Astrocyte (in vitro differentiated cells and primary cell): ENCODE results near the gene CDH23.

Experiments used
- CTCF ChIP-seq: IDR thresholded peaks from 2 replicates; pipeline ENCODE4 v1.5.1; 2011; ENCODE audit warnings: low read depth, mild to moderate bottlenecking, inconsistent platforms, low read length, moderate library complexity; ENCODE audit not compliant: insufficient read depth
- EZH2 ChIP-seq: IDR thresholded peaks from 2 replicates; pipeline ENCODE4 v1.6.1; 2012; ENCODE audit warnings: mild to moderate bottlenecking, low read length, inconsistent platforms; ENCODE audit not compliant: insufficient read depth

GRCh38 chr10:71762324-71762723 lies 365.6 kb downstream of the CDH23 start:
- TF ChIP-seq EZH2, result no peak
- TF ChIP-seq CTCF, result no peak
